H1 (cell line): ENCODE measurements around the gene RTTN. TPM values are rescaled to one million over a fixed set of nuclear protein-coding genes. Genes with fewer than 3 reads are reported as not detected.

ENCODE experiments used
- BACH1 ChIP-seq: IDR thresholded peaks from 2 replicates; pipeline ENCODE4 v1.6.1; 2012; ENCODE audit warnings: low read length, improper control_type of control experiment
- CHD7 ChIP-seq: fragments of 300-600 bp; sonication (generic); IDR thresholded peaks from 2 replicates; pipeline ENCODE4 v1.7.1; 2012; ENCODE audit warnings: low read length, moderate library complexity, mild to moderate bottlenecking, inconsistent platforms; ENCODE audit not compliant: insufficient replicate concordance
- EP300 ChIP-seq, 2 experiments: IDR thresholded peaks; 1 replicate in 1 of 2; 2 replicates in 1 of 2; pipeline ENCODE4 v1.6.1; 2011 to 2012; ENCODE audit warnings: low read depth in 2 of 2, low read length in 2 of 2, mild to moderate bottlenecking in 2 of 2, borderline replicate concordance in 1 of 2, inconsistent platforms in 1 of 2, moderate library complexity in 1 of 2
- KDM1A ChIP-seq: fragments of 200-600, 300-600 bp; sonication (generic); IDR thresholded peaks from 2 replicates; pipeline ENCODE4 v1.7.1; 2016; ENCODE audit warnings: mild to moderate bottlenecking, low read length, borderline replicate concordance
- KDM5A ChIP-seq: fragments of 200-600 bp; IDR thresholded peaks from 2 replicates; pipeline ENCODE4 v1.7.1; 2012; ENCODE audit warnings: mild to moderate bottlenecking, low read length, inconsistent platforms, mixed read lengths
- MAFK ChIP-seq: IDR thresholded peaks from 2 replicates; pipeline ENCODE4 v1.6.1; 2012; ENCODE audit warnings: low read depth, mild to moderate bottlenecking, improper control_type of control experiment, low read length
- MAX ChIP-seq: IDR thresholded peaks from 2 replicates; pipeline ENCODE4 v1.6.1; 2012; ENCODE audit warnings: inconsistent platforms
- POU5F1 ChIP-seq: IDR thresholded peaks from 2 replicates; pipeline ENCODE4 v1.6.1; 2011; ENCODE audit warnings: low read depth, mild to moderate bottlenecking, low read length, moderate library complexity
- RAD21 ChIP-seq, 2 experiments: IDR thresholded peaks in 1 of 2; conservative IDR thresholded peaks in 1 of 2; 2 replicates each; pipeline ENCODE4 v1.6.1; 2011; ENCODE audit warnings: low read depth in 2 of 2, low read length in 2 of 2, improper control_type of control experiment in 1 of 2, inconsistent platforms in 1 of 2, mild to moderate bottlenecking in 1 of 2, moderate library complexity in 1 of 2
- RXRA ChIP-seq: IDR thresholded peaks from 2 replicates; pipeline ENCODE4 v1.6.1; 2011; ENCODE audit warnings: low read depth, mild to moderate bottlenecking, low read length, moderate library complexity; ENCODE audit not compliant: insufficient read depth
- polyA plus RNA-seq, 7 experiments: library from polyadenylated mRNA; depleted of rRNA in 3 of 7; stranded (reverse) in 5 of 7; unstranded in 2 of 7; fragments of >200 nt in 5 of 7; fragments of 200-250 nt in 2 of 7; gene quantifications; 1 replicate in 5 of 7; 2 replicates in 1 of 7; 4 replicates in 1 of 7; pipeline versions ENCODE4 v1.2.1 to v1.2.3, GENCODE V29; 2011 to 2013; ENCODE audit warnings: missing spikeins in 2 of 7, mixed read lengths in 2 of 7
- total RNA-seq: library from RNA; stranded (reverse); fragmentation: NEBNext Ultra II Directional; extraction: Animal tissue kit (Norgen Biotek cat#: 25700); gene quantifications from 2 replicates; pipeline ENCODE4 v1.2.1, GENCODE V29; 2021

RTTN gene
- total and polyA plus RNA-seq, 2 of the 8 experiments (the other 6 are each of a cell fraction or from before 2014, with no cell fraction given): 9.1 to 21.4 TPM

GRCh38 chr18:70005580-70005979 is 199.9 kb downstream of the RTTN start (continued):
- no peak for TF ChIP-seq CHD7
- TF ChIP-seq BACH1: no peak
- TF ChIP-seq RXRA: no peak
- no peak for TF ChIP-seq KDM1A
- TF ChIP-seq RAD21 (IDR thresholded peaks at IDR 0.05 in 1 of 2, conservative IDR thresholded peaks at IDR 0.05 in 1 of 2; ENCODE audit: low read depth in 2 of 2, low read length in 2 of 2): no peak
- no peak for TF ChIP-seq POU5F1
- no peak for TF ChIP-seq MAX
- no peak for TF ChIP-seq EP300 (IDR thresholded peaks at IDR 0.05; ENCODE audit: borderline replicate concordance in 1 of 2, low read depth in 2 of 2, low read length in 2 of 2)
- no peak for TF ChIP-seq KDM5A
- TF ChIP-seq MAFK: no peak
- TF ChIP-seq, all 59 proteins: peak for 0
